Measurements from ENCODE around the gene PTPN14.

Gene PTPN14

DNA sequence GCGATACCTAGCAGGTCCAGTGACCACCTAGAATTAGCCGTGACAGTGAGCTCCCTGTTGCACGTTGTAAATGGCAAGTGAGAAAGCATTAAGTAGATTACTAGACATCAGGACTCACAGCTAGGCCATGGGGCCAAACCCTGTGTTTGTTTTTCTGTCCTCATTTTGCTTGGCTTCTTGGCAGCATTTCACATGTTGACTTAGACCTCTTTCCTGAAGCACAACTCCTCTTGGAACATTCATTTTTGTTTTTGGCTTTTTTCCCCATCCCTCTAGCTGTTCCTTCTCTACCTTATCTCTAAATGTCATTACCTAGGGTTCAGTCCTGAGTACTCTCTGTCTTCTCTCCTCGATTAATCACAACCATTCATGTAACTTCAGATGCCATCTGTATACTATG lies 16.9 kb upstream of the PTPN14 start:
- Histone ChIP-seq H3K36me3 (ENCODE audit: control insufficient read depth, insufficient read depth, low read length) (no peaks in the 10 kb centered on the region), H3K9me3 (ENCODE audit: control insufficient read depth, low read length) (no peaks in the 10 kb centered on the region), H3K27me3 (ENCODE audit: control insufficient read depth, insufficient read depth, low read length, poor library complexity, severe bottlenecking) (no peaks in the 10 kb centered on the region), H3K4me3 (ENCODE audit: insufficient read depth, low read depth, low read length) (no peak overlapping the region), H3K4me1 (ENCODE audit: control insufficient read depth, insufficient read depth, low read length) (no peaks in the 10 kb centered on the region), H3K27ac (ENCODE audit: insufficient read depth, low read depth, low read length, poor library complexity, severe bottlenecking) (no peak overlapping the region)
- WGBS, 2 experiments: 91 to 93% methylated on average over 4 of the region's 4 CpGs

DNA sequence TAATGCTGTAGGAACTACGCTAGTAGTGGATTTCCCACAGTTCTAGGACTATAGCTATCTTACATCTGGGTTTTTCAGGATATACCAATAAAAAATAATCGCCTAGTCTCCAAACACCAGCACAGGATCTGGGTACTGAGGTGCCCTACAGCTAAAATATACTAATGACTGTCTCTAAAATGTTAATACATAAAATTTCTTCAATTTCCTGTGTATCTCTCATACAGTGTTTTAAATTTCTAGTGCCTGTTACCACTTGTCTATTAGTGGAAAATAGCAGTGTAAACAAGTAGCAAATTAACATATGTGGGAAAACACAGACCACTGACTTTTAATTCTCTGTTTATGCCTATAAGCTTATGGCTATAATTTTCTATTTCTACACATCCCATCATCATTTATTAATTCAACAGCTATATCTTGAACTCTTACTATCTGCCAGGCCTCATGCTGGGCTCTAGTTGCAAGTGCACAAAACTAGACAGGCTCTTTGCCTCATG lies 16.1 kb upstream of the PTPN14 start:
- H3K9me3 ChIP-seq (ENCODE audit: control insufficient read depth, low read length): no peaks in the 10 kb centered on the region
- no peak overlapping the region for H3K27ac ChIP-seq (ENCODE audit: insufficient read depth, low read depth, low read length, poor library complexity, severe bottlenecking)
- 93 to 100% methylated on average over 2 of the region's 2 CpGs for WGBS, 2 experiments
- no peaks in the 10 kb centered on the region for H3K27me3 ChIP-seq (ENCODE audit: control insufficient read depth, insufficient read depth, low read length, poor library complexity, severe bottlenecking)
- H3K4me1 ChIP-seq (ENCODE audit: control insufficient read depth, insufficient read depth, low read length): no peaks in the 10 kb centered on the region
- no peak overlapping the region for H3K4me3 ChIP-seq (ENCODE audit: insufficient read depth, low read depth, low read length)
- no peaks in the 10 kb centered on the region for H3K36me3 ChIP-seq (ENCODE audit: control insufficient read depth, insufficient read depth, low read length)

DNA sequence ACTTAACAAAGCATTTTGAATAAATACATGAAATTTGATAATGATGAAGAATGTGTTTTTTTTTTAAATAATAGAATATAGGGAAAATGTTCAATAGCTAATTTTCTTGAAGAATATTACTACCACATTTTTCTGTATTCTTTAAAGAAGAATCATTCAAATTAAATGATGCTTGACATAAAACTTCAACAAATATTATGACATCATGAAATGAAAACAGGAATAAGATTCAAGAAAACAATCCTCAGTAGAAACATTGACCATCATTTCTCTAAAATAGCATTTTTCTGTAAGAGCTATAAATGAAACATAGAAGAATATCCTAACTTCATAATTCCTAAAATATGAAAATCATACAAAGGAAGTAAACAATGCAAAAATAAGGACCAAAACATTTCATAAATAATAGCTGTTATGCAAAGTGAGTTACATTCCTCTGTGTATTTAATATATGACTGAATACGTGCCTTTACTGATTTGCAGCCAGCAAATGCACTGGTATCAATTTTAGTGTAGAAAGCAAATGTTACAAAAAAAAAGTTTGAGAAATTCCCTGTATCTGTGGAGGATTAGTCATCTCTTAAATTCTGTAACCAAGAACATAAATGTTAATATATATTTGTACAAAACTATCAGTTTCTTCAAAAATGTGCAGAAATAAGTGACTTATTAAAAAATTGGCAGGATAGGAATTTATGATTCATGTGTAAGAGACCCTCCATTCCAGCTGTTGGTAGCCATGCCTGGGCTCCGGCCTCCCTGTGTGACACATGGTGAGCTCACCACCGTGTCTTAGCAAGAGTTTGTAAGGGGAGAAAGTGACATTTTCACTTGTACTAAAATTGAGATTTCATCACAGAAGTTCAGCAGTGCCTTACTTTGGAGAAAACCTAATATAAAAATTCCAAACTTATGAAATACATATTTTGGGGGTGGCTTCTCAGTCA lies 15.0 kb upstream of the PTPN14 start:
- H3K27me3 ChIP-seq (ENCODE audit: control insufficient read depth, insufficient read depth, low read length, poor library complexity, severe bottlenecking): no peaks in the 10 kb centered on the region
- WGBS, 2 experiments: 91 to 94% methylated on average over 3 of the region's 3 CpGs
- H3K4me3 ChIP-seq (ENCODE audit: insufficient read depth, low read depth, low read length): no peak overlapping the region
- H3K36me3 ChIP-seq (ENCODE audit: control insufficient read depth, insufficient read depth, low read length): no peaks in the 10 kb centered on the region
- H3K9me3 ChIP-seq (ENCODE audit: control insufficient read depth, low read length): no peaks in the 10 kb centered on the region
- no peaks in the 10 kb centered on the region for H3K4me1 ChIP-seq (ENCODE audit: control insufficient read depth, insufficient read depth, low read length)
- no peak overlapping the region for H3K27ac ChIP-seq (ENCODE audit: insufficient read depth, low read depth, low read length, poor library complexity, severe bottlenecking)

DNA sequence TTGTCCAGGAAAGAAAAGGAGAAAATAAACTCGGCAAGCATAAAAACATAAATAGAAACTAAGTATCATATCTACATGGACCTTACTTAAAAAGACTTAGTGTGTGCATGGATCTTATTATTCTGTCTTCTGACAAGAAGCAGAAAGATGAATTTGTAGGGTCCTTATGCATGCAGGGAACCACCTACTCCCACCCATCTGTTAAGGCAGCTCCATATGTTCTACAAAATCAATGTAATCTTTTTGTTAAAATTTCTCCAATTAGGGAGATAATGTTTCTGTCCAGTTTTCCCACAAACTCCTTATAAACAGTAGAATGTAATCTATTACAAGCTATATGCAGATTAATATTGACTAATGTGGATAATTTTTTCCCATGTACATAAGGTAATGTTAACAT lies 13.9 kb upstream of the PTPN14 start:
- H3K4me1 ChIP-seq (ENCODE audit: control insufficient read depth, insufficient read depth, low read length): no peaks in the 10 kb centered on the region
- no peak overlapping the region for H3K27ac ChIP-seq (ENCODE audit: insufficient read depth, low read depth, low read length, poor library complexity, severe bottlenecking)
- H3K9me3 ChIP-seq (ENCODE audit: control insufficient read depth, low read length): no peaks in the 10 kb centered on the region
- no peaks in the 10 kb centered on the region for H3K27me3 ChIP-seq (ENCODE audit: control insufficient read depth, insufficient read depth, low read length, poor library complexity, severe bottlenecking)
- no peaks in the 10 kb centered on the region for H3K36me3 ChIP-seq (ENCODE audit: control insufficient read depth, insufficient read depth, low read length)
- H3K4me3 ChIP-seq (ENCODE audit: insufficient read depth, low read depth, low read length): no peak overlapping the region
- no CpG with 5 or more reads among the region's 1 CpG for WGBS, 2 experiments

GRCh38 chr1:214563881-214564280 lies 12.5 kb upstream of the PTPN14 start:
- Histone ChIP-seq H3K27ac (ENCODE audit: insufficient read depth, low read depth, low read length, poor library complexity, severe bottlenecking) (no peak overlapping the region), H3K4me3 (ENCODE audit: insufficient read depth, low read depth, low read length) (no peak overlapping the region), H3K27me3 (ENCODE audit: control insufficient read depth, insufficient read depth, low read length, poor library complexity, severe bottlenecking) (no peaks in the 10 kb centered on the region), H3K36me3 (ENCODE audit: control insufficient read depth, insufficient read depth, low read length) (no peaks in the 10 kb centered on the region), H3K4me1 (ENCODE audit: control insufficient read depth, insufficient read depth, low read length) (no peaks in the 10 kb centered on the region), H3K9me3 (ENCODE audit: control insufficient read depth, low read length) (no peaks in the 10 kb centered on the region)

GRCh38 chr1:214557952-214558735 lies 6.7 kb upstream of the PTPN14 start:
- Histone ChIP-seq H3K27me3 (ENCODE audit: control insufficient read depth, insufficient read depth, low read length, poor library complexity, severe bottlenecking) (no peaks in the 10 kb centered on the region), H3K9me3 (ENCODE audit: control insufficient read depth, low read length) (no peaks in the 10 kb centered on the region), H3K4me1 (ENCODE audit: control insufficient read depth, insufficient read depth, low read length) (peaks cover 4% of the 10 kb centered on the region), H3K36me3 (ENCODE audit: control insufficient read depth, insufficient read depth, low read length) (no peaks in the 10 kb centered on the region), H3K27ac (ENCODE audit: insufficient read depth, low read depth, low read length, poor library complexity, severe bottlenecking) (no peak overlapping the region), H3K4me3 (ENCODE audit: insufficient read depth, low read depth, low read length) (no peak overlapping the region)
- 85 to 92% methylated on average over 7 to 8 of the region's 8 CpGs for WGBS, 2 experiments

DNA sequence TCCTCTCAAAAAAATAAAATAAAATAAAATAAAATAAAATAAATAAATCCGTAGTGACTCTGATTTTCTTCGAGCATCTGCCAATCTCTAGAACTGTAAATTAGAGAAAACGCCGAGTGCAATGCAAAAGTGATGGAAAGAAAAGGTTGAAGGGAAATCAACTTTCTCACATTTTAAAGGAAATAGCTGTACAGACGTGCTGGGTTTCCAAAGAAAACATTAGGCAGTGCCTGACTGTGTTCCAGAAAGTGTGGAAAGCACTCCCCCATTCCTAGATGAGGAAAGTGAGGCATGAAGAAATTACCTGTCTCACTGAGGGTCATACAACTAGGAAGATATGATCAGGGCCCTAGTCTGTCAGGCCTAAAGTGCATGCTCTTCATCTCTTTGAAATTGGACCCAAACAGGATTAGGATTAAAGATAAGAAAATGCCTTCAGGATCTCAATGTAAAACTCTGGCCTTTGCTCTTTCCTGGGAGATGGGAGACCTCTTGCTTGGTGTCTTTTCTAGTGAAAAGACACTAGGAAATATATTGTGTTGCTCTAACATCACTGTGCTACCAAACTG lies 1.8 kb upstream of the PTPN14 start:
- Histone ChIP-seq H3K27me3 (ENCODE audit: control insufficient read depth, insufficient read depth, low read length, poor library complexity, severe bottlenecking) (peaks cover 3% of the 10 kb centered on the region), H3K27ac (ENCODE audit: insufficient read depth, low read depth, low read length, poor library complexity, severe bottlenecking) (no peak overlapping the region), H3K4me1 (ENCODE audit: control insufficient read depth, insufficient read depth, low read length) (peaks cover 12% of the 10 kb centered on the region), H3K4me3 (ENCODE audit: insufficient read depth, low read depth, low read length) (no peak overlapping the region), H3K36me3 (ENCODE audit: control insufficient read depth, insufficient read depth, low read length) (no peaks in the 10 kb centered on the region), H3K9me3 (ENCODE audit: control insufficient read depth, low read length) (no peaks in the 10 kb centered on the region)
- WGBS, 2 experiments: 93 to 98% methylated on average over 4 to 5 of the region's 5 CpGs

GRCh38 chr1:214552174-214552608 lies 789 bp upstream of the PTPN14 start:
- 2% methylated on average over 15 of the region's 15 CpGs for WGBS, 2 experiments
- Histone ChIP-seq H3K27ac (ENCODE audit: insufficient read depth, low read depth, low read length, poor library complexity, severe bottlenecking) (peak overlapping the region; percentile 99), H3K4me3 (ENCODE audit: insufficient read depth, low read depth, low read length) (peak overlapping the region; percentile 84), H3K4me1 (ENCODE audit: control insufficient read depth, insufficient read depth, low read length) (peaks cover 15% of the 10 kb centered on the region), H3K36me3 (ENCODE audit: control insufficient read depth, insufficient read depth, low read length) (no peaks in the 10 kb centered on the region), H3K27me3 (ENCODE audit: control insufficient read depth, insufficient read depth, low read length, poor library complexity, severe bottlenecking) (peaks cover 3% of the 10 kb centered on the region), H3K9me3 (ENCODE audit: control insufficient read depth, low read length) (no peaks in the 10 kb centered on the region)

GRCh38 chr1:214550857-214551435 lies 456 bp downstream of the PTPN14 start:
- 0% methylated on average over 57 of the region's 57 CpGs for WGBS, 2 experiments
- Histone ChIP-seq H3K27ac (ENCODE audit: insufficient read depth, low read depth, low read length, poor library complexity, severe bottlenecking) (peak overlapping the region; percentile 99), H3K27me3 (ENCODE audit: control insufficient read depth, insufficient read depth, low read length, poor library complexity, severe bottlenecking) (peaks cover 3% of the 10 kb centered on the region)

More at GRCh38 chr1:214550857-214551435, 456 bp downstream of the PTPN14 start:
- Histone ChIP-seq H3K9me3 (ENCODE audit: control insufficient read depth, low read length) (no peaks in the 10 kb centered on the region), H3K4me1 (ENCODE audit: control insufficient read depth, insufficient read depth, low read length) (peaks cover 19% of the 10 kb centered on the region), H3K4me3 (ENCODE audit: insufficient read depth, low read depth, low read length) (peak overlapping the region; percentile 84), H3K36me3 (ENCODE audit: control insufficient read depth, insufficient read depth, low read length) (no peaks in the 10 kb centered on the region)
